ENCODE results near the gene NUP88. TPM values are rescaled to one million over a fixed set of nuclear protein-coding genes. Genes with fewer than 3 reads are reported as not detected.

Gene NUP88
- total RNA-seq, 1 donor from 2014 or later: 43.3 TPM

- H3K27me3 ChIP-seq (ENCODE audit: insufficient read depth, low read length): no peaks in the 10 kb centered on the region
- FAIRE-seq (no peak), DNase-seq (ENCODE audit: low read depth) (no peak)
- H3K4me1 ChIP-seq (ENCODE audit: insufficient read depth, low read length): no peaks in the 10 kb centered on the region
- H3K9ac ChIP-seq (ENCODE audit: low read length): no peak overlapping the region
- no peak overlapping the region for H3K4me3 ChIP-seq (ENCODE audit: insufficient read depth, low read depth, low read length)
- H3K36me3 ChIP-seq (ENCODE audit: insufficient read depth, low read length): peaks cover 53% of the 10 kb centered on the region
- peaks cover 15% of the 10 kb centered on the region for H3K79me2 ChIP-seq (ENCODE audit: insufficient read depth, low read length)
- Mint-ChIP-seq H3K27ac (ENCODE audit: unreplicated experiment) (no peak overlapping the region), H3K27me3 (ENCODE audit: low read depth, unreplicated experiment) (no peaks in the 10 kb centered on the region), H3K36me3 (ENCODE audit: low read depth, unreplicated experiment) (peaks cover 29% of the 10 kb centered on the region), H3K9me3 (ENCODE audit: unreplicated experiment) (no peaks in the 10 kb centered on the region), H3K4me1 (ENCODE audit: low read depth, unreplicated experiment) (no peaks in the 10 kb centered on the region), H3K4me3 (ENCODE audit: unreplicated experiment) (peak overlapping the region; percentile 21)
- TF ChIP-seq EZH2 (IDR thresholded peaks at IDR 0.05; ENCODE audit: insufficient read depth, low read length): no peak
- TF ChIP-seq CTCF (IDR thresholded peaks at IDR 0.05; ENCODE audit: insufficient read depth, low read depth, low read length): no peak
- H2AFZ ChIP-seq (ENCODE audit: low read depth, low read length): no peak overlapping the region
- H3K4me2 ChIP-seq (ENCODE audit: low read length): no peak overlapping the region
- no peaks in the 10 kb centered on the region for H3K9me3 ChIP-seq (ENCODE audit: insufficient read depth, low read depth, low read length)
- no peak overlapping the region for H3K27ac ChIP-seq (ENCODE audit: low read depth, low read length)
- peaks cover 33% of the 10 kb centered on the region for H4K20me1 ChIP-seq (ENCODE audit: insufficient read depth, low read length)
Measured at GRCh38 chr17:5430413-5430999, 11.0 kb upstream of the NUP88 start.

- H2AFZ ChIP-seq (ENCODE audit: low read depth, low read length): no peak overlapping the region
- peaks cover 26% of the 10 kb centered on the region for H4K20me1 ChIP-seq (ENCODE audit: insufficient read depth, low read length)
- no peaks in the 10 kb centered on the region for H3K27me3 Mint-ChIP-seq (ENCODE audit: low read depth, unreplicated experiment)
- H3K4me1 ChIP-seq (ENCODE audit: insufficient read depth, low read length): no peaks in the 10 kb centered on the region
- H3K9ac ChIP-seq (ENCODE audit: low read length): no peak overlapping the region
- no peak for TF ChIP-seq CTCF (IDR thresholded peaks at IDR 0.05; ENCODE audit: insufficient read depth, low read depth, low read length)
- TF ChIP-seq EZH2 (IDR thresholded peaks at IDR 0.05; ENCODE audit: insufficient read depth, low read length): no peak
- H3K79me2 ChIP-seq (ENCODE audit: insufficient read depth, low read length): peaks cover 7% of the 10 kb centered on the region
- H3K9me3 Mint-ChIP-seq (ENCODE audit: unreplicated experiment): no peaks in the 10 kb centered on the region
- DNase-seq (ENCODE audit: low read depth): no peak
- H3K36me3 ChIP-seq (ENCODE audit: insufficient read depth, low read length): peaks cover 54% of the 10 kb centered on the region
- H3K4me3 ChIP-seq (ENCODE audit: insufficient read depth, low read depth, low read length): no peak overlapping the region
- H3K4me3 Mint-ChIP-seq (ENCODE audit: unreplicated experiment): no peak overlapping the region
- H3K27ac ChIP-seq (ENCODE audit: low read depth, low read length): no peak overlapping the region
- H3K4me2 ChIP-seq (ENCODE audit: low read length): no peak overlapping the region
- H3K27ac Mint-ChIP-seq (ENCODE audit: unreplicated experiment): no peak overlapping the region
- peaks cover 29% of the 10 kb centered on the region for H3K36me3 Mint-ChIP-seq (ENCODE audit: low read depth, unreplicated experiment)
- H3K9me3 ChIP-seq (ENCODE audit: insufficient read depth, low read depth, low read length): no peaks in the 10 kb centered on the region
- H3K27me3 ChIP-seq (ENCODE audit: insufficient read depth, low read length): no peaks in the 10 kb centered on the region
- peaks cover 4% of the 10 kb centered on the region for H3K4me1 Mint-ChIP-seq (ENCODE audit: low read depth, unreplicated experiment)
- FAIRE-seq: no peak
Measured at GRCh38 chr17:5429191-5429887, 9.9 kb upstream of the NUP88 start.

GRCh38 chr17:5425826-5426225, 6.4 kb upstream of the NUP88 start:
- no peak overlapping the region for H3K4me3 ChIP-seq (ENCODE audit: insufficient read depth, low read depth, low read length)
- H3K4me1 ChIP-seq (ENCODE audit: insufficient read depth, low read length): peaks cover 17% of the 10 kb centered on the region
- no peak for FAIRE-seq
- DNase-seq (ENCODE audit: low read depth): no peak
- TF ChIP-seq EZH2 (IDR thresholded peaks at IDR 0.05; ENCODE audit: insufficient read depth, low read length) (no peak), CTCF (IDR thresholded peaks at IDR 0.05; ENCODE audit: insufficient read depth, low read depth, low read length) (no peak)
- H3K79me2 ChIP-seq (ENCODE audit: insufficient read depth, low read length): peaks cover 19% of the 10 kb centered on the region
- H3K36me3 ChIP-seq (ENCODE audit: insufficient read depth, low read length): peaks cover 37% of the 10 kb centered on the region
- no peaks in the 10 kb centered on the region for H3K9me3 ChIP-seq (ENCODE audit: insufficient read depth, low read depth, low read length)
- H3K27ac ChIP-seq (ENCODE audit: low read depth, low read length): no peak overlapping the region
- no peak overlapping the region for H2AFZ ChIP-seq (ENCODE audit: low read depth, low read length)
- Mint-ChIP-seq H3K4me1 (ENCODE audit: low read depth, unreplicated experiment) (peaks cover 18% of the 10 kb centered on the region), H3K27ac (ENCODE audit: unreplicated experiment) (peak overlapping the region; percentile 47), H3K27me3 (ENCODE audit: low read depth, unreplicated experiment) (no peaks in the 10 kb centered on the region), H3K36me3 (ENCODE audit: low read depth, unreplicated experiment) (peaks cover 15% of the 10 kb centered on the region), H3K4me3 (ENCODE audit: unreplicated experiment) (no peak overlapping the region), H3K9me3 (ENCODE audit: unreplicated experiment) (no peaks in the 10 kb centered on the region)
- peaks cover 15% of the 10 kb centered on the region for H4K20me1 ChIP-seq (ENCODE audit: insufficient read depth, low read length)
- no peak overlapping the region for H3K9ac ChIP-seq (ENCODE audit: low read length)
- no peak overlapping the region for H3K4me2 ChIP-seq (ENCODE audit: low read length)
- H3K27me3 ChIP-seq (ENCODE audit: insufficient read depth, low read length): no peaks in the 10 kb centered on the region

Data from astrocyte (in vitro differentiated cells and primary cell).